HG03175 (cell line): ENCODE results near the gene UNK.
"Not testable (repeated sequence)": the region's sequence is repeated elsewhere in the genome, so short reads cannot be mapped to it uniquely, and the experiment has no call there.

Experiments used
- ATAC-seq: cut with Tn5 transposase; IDR thresholded peaks from one replicate; pipeline ENCODE4 v1.9.1; 2021; ENCODE audit warnings: mild to moderate bottlenecking, moderate library complexity; ENCODE audit not compliant: unreplicated experiment

Gene UNK

DNA sequence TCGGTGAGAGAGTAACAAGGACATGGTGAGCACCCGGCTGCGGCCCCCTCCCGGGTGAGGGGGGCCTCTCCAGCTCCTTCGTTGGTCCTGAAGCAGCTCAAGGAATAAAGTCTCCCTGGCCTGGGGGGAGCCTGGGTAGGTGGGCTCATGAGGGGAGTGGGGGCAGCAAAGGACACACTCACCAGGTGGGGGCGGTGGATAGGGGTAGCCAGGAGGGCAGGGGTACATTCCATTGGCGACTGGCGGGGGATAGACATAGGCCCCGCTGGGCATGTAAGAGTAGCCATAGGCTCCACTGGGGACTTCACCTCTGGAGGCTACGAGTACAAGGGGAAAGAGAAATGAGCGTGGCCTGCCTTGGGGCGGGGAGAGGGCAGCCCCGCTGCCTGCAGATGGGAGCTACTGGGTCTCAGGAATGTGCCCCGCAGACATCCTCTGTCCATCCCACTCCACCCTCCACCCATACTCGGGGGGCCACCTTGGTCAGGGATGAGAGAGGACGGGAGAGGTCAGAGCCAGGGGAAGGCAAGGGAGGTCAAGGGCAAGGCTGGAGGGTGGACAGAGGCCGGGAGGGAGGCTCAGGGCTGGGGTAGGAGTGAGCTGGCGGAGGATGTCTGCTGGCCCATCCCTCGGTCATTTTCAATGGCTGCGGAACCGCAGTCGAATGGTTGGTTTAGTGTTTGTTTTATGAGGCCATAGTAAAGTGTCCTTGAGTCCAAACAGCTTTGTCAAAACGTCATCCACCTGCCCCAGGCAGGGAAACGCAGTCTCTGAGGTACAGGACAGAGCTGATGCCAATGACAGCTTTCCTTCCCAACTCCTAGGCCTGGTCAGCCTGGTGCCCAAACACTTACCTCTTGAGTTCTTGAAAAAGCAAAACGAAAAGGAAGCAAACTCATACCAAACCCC, 63.3 kb downstream of the UNK start:
- no peak for ATAC-seq

DNA sequence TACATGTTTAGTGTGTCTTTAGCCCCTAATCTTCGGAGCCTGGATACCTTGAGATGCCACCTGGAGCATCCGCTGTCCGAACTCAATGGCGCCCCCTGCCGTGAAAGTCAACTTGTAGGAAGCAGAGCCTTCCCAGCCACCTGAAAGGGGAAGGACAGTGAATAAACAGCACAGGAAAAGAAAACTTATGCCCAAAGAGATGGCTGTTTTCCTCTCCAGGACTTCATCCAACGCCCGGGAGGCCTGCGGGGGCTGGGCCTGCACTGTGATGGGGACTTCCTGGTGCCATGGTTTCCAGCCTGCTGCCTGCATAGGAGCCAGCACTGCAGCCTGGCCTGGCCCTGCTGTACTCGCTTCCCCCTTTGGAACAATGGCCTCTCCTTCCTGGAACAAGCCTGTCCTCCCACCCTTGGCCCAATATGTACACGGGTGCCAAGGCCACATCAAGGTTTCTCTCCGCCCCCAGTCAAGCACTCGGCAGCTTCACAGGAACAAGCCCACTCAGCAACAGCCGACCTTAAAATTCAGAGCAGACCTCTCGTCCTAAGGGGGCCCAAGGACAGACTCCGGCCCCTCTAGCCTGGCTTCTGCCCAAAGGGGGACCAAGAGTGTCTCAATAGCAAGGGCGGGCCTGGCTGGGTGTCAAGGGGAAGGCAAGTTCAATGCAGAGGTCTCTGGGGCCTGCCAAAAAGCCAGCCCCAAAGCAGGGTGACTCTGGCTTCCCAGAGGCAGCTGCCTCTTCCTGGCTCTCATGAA, 64.1 kb downstream of the UNK start:
- ATAC-seq: no peak

DNA sequence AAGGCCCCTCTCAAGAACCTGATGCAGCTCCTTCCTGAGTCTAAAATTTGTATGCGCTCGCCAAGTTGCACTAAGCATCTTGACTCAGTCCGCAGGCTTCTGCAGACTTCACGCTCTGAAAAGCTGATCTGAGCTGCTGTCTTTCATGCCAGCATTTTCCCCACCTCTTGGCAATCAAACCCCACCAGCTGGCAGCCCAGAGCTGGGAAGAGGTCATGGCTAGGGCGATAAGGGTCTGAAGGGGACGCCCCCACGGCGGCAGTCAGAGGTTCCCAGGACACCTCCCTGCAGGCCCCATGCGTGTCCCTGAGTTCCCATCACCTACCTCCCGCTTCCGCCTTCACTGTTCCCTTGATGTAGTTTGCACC, 64.7 kb downstream of the UNK start:
- ATAC-seq: no peak

DNA sequence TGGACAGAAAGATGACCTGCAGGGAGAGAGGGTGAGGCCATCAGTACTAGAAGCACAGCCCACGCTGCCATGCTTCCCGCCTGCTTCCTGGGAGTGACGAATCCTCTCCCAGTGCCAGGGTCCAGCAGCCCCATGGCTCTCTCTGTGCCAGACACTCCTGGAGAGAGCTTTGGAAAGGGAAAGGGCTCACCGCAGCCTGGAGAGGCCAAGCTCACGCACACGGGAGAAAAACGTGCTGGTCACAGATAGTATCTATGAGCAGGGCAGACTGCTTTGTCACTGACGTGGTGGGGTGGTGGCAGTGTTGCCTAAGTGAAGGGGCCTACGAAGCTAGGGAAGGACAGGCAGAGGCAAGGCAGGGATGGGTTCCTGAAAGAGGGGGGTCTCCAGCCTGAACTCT, 65.1 kb downstream of the UNK start:
- no peak for ATAC-seq

DNA sequence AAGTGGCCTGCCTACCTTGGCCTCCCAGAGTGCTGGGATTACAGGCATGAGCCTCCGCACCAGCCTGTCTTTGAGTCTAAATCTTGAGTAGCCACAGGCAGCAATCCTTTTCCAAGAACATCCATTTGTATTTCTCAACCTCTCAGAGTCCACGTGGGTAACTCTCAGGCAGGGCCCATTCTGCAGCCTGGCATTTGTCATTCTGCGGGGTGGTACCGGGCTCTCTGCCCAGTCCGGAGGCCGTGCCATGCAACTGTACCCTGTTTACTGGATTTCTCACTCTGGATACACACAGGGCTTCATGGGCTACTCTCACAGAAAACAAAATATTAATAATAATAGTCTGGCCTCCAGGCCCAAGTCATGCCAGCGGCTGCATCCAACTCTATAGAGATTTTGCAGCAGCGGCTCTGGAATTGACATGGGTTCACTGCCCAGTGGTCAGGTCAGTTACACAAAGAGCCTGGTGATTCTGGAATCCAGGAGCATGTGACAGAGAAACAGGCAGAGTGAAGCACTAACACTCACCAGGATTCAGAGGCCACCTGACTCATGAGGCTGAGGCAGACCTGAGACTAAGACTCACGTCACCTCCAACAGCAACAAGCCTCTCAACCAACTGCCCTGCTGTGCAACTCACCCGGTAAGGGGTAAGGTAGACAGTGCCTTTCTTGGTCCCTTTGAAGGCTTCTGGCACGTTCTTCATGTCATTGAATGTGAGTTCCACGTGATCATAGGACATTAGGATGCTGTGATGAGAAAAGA, 66.5 kb downstream of the UNK start:
- ATAC-seq: no peak

DNA sequence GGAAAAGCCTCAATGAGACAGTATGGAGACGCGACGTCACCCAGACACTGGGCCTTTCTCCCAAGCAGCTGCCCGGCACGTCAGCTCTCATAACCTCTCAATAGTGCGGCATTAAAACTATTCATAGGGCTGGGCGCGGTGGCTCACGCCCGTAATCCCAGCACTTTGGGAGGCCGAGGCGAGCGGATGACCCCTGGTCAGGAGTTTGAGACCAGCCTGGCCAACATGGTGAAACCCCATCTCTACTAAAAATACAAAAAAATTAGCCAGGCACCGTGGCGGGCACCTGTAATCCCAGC, 67.0 kb downstream of the UNK start:
- ATAC-seq: not testable (repeated sequence)

DNA sequence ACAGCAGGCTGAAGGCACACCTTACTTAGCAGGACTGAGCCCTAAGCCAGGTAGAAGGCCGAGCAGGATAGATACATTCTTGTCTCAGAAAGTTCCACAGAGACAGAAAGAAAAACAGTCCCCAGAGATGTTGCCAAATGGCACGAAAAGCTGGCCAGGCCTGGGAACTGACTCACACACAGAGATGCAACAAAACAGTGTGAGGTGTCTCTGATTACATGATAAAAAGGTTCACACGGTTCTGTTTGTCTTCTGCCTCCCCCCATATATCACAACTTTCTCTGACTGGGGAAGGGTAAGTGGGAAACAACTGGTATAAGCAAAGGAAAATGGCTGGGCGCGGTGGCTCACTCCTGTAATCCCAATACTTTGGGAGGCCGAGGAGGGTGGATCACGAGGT, 68.8 kb downstream of the UNK start:
- ATAC-seq: no peak

DNA sequence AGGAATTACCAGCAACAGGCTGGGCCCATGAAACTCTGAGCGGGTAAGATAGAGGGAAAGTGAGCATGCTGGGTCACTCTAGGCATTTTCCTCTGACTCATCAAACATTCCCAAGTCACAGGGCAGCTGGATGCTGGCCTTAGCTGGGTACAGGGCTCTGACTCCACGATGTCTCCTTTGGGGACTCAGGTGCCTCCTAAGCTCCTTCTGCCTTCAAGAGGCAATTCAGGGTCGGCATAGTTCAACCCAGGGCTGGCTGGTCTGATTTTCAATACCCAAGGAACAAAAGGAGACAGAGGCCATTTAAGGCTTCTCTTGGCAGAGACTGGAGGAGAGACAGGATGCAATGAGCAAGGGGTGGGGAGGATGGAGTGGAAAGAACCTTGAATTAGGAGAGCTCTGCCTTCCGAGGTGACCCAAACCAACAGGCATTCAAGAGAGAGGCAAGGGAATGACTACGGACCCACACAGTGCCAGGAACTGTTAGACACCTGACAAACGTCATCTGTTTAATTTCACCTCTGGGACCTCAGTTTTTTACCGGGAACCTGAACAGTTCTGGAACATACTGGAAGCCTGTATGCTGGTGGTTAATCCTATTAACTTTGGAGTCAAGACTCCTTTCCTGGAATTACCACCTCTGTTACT, 69.6 kb downstream of the UNK start:
- no peak for ATAC-seq

DNA sequence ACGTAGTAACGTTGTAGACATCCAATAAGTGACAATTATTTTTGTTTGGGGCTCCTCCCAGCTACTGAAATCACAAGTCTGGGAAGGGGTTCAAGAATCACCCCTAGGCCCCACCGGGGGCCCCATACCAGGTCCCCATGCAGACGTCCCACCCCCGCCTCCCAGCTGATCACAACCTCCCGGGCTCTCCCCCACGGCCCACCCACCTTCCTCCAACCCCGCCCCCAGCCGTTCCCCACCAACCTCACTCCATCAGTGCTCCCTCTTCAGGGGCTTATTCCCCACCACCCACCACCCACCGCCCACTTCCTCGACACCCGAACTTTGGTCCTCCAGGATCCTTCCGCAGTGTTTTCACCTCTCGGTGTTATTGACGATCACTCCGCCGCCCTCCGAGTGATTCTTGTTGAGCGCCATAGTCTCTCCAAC, 70.3 kb downstream of the UNK start:
- no peak for ATAC-seq

DNA sequence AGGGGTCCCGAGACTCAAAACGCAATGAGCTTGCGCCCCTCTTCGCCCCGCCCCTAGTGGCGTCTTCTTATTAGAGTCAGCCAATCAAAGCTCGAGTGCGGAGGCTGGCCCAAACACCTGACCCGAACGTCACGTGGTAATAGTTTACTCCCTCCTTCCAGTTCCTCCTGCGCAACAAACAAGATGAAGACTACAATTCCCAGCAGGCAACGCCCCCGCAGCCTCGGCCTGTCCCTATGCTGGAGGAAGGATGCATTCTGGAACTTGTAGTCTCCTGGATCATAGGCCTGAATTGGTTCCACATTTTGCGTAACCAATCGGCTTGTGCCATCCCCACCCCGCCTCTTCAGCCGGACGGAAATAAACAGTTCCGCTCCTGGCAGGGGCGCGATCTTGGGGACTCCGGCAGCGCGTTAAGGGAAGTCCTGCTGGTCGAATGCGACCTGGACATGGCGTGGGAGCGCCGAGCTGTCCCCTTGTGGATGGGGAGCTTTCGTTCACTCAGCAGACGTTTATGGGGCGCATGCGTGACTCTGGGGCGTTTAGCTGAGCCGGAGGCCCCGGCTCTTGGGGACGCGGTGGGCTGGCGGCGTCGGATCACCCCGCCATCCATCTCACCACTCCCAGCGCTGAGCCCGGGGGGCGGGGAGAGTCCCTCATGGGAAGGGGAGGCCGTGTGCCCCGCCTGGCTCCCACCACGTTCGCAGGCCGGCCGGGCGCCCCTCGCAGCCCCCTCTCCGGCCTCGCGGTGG, 70.9 kb downstream of the UNK start, which contains the start of gene WBP2:
TSS of gene WBP2 (minus strand) at position 26 of the 752 bp plus-strand sequence. CDS start 38 bp downstream, outside the sequence.
- ATAC-seq: peak; percentile 87

DNA sequence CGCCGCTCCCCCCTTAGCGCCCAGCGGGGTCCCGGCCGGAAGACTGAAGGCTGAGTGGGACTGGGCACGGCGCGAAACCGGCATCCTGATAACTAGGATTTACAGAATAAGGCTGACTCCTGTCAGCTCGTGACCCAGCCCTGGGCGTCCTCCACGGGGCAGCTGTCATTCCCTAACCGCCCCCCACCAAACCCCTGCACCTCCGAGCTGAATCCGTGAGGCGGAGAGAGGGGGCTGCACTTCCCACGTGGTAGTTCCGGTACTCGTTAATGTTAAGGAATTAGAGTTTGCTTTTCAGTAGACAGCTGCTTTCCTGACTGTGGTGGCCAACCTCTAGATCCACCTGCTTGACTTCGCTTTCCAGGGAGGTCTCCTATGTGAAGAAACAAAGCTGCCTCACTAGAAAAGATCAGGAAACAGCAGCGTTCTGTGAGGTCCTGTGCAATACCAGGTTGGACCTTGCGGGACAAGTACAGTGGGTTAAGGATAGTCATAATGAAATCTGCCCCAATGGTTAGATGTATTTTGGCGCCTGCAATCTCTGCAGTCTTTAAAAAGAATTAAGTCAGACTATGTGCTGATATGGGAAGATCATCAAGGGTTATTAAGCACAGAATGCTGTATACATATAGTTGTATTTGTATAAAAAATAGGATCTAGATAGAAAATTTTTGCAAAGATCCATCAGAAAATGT, 71.6 kb downstream of the UNK start:
- no peak for ATAC-seq

DNA sequence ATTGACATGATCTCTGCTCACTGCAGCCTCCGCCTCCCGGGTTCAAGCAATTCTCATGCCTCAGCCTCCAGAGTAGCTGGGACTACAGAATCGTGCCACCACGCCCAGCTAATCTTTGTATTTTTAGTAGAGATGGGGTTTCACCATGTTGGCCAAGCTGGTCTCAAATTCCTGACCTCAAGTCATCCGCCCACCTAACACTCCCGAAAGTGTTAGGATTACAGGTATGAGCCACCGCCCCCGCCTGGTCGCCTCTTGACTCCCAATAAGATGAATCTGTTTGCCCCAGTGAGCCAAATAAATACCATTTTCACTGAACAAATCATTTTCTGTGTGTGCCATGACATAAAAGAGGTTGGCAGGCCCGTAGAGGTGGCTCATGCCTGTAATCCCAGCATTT, 74.8 kb downstream of the UNK start:
- ATAC-seq: not testable (repeated sequence)

DNA sequence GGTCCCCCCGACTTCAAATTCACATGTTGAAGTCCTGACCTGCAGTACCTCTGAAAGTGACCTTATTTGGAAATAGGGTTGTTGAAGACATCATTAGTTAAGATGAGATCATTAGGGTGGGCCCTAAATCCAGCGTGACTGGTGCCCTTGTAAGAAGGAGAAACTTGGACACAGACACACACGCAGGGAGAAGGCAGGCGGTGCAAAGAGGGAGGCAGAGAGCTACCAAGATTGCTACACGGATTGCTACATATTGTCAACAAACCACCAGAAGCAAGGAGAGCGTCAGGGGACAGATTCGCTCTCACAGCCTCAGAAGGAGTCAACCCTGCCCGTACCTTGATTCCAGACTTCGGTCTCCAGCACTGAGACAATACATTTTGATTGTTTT, 77.3 kb downstream of the UNK start:
- no peak for ATAC-seq

DNA sequence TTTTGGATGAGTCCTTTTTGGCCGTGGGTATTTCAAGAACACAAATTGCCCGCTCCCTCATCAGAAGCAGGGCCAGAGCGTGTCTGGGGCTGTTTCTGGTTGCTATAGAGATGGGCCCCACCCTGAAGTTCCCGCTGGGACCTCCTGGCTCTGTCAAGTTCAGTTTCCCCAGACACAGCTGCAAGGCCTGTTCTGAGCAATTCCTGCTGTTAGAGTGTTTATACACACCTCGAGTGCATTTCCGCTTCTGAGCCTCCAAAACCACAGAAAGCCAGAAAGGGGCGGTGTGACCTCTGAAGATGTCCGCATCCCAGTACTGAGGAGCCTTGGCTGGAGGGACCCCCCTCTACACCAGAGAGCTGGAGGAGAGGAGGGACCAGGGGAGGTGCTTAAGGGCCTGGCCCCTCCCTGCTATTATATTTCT, 79.9 kb downstream of the UNK start:
- peak; percentile 85 for ATAC-seq

DNA sequence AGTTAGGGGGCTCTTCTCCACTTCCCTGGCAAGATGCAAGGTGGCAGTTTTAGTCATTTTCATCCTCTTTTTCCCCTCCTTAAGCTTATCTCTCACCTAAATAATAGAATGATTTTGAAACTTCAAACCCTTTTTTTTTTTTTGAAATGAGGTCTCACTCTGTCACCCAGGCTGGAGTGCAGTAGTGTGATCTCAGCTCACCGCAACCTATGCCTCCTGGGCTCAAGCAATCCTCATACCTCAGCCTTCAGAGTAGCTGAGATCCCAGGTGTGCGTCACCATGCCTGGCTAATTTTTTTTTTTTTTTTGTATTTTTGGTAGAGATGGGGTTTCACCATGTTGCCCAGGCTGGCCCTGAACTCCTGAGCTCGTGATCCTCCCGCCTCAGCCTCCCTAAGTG, 80.3 kb downstream of the UNK start:
- peak; percentile 17 for ATAC-seq

DNA sequence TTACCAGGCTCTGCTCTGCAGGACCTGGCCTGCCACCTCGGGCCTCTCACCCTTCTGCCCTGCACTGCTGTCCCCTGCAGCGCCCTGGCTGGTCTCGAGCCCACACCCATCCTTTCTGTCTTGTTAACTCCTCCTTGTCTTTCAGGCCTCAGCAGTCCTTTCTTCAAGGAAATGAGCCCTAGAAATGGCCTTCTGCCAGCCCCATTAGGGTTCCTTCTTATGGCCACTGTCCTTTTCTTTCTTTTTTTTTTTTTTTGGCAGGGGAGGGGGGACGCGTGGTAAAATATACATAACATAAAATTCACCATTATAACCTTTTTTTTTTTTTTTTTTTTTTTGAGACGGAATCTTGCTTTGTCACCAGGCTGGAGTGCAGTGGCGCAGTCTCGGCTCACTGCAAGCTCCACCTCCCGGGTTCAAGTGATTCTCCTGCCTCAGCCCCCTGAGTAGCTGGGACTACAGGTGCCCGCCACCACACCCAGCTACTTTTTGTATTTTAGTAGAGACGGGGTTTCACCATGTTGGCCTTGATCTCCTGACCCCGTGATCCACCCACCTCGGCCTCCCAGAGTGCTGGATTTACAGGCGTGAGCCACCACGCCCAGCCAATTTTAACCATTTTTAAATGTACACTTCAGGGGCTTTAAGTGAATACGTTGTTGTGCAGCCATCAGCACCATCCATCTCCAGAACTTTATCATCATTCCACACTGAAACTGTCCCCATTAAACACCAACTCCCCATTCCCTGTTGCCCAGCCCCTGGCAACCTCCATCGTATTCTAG, 81.0 kb downstream of the UNK start:
- ATAC-seq: not testable (repeated sequence)

DNA sequence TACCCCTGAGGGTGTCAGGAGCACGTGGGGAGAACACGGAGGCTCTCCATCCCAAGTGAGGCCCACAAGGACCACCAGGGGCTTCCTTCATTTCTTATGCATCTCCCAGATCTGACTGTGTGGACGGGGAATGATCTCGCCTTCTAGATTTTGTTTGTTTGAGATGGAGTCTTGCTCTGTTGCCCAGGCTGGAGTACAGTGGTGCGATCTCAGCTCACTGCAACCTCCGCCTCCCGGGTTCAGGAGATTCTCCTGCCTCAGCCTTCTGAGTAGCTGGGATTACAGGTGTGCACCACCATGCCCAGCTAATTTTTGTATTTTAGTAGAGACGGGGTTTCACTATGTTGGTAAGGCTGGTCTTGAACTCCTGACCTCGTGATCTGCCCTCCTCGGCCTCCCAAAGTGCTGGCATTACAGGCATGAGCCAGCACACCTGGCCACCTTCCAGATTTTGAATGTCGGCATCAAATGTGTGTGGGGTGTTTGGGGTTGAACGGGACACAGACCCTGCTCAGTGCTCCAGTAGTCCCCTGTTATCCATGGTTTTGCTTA, 84.2 kb downstream of the UNK start:
- not testable (repeated sequence) for ATAC-seq

DNA sequence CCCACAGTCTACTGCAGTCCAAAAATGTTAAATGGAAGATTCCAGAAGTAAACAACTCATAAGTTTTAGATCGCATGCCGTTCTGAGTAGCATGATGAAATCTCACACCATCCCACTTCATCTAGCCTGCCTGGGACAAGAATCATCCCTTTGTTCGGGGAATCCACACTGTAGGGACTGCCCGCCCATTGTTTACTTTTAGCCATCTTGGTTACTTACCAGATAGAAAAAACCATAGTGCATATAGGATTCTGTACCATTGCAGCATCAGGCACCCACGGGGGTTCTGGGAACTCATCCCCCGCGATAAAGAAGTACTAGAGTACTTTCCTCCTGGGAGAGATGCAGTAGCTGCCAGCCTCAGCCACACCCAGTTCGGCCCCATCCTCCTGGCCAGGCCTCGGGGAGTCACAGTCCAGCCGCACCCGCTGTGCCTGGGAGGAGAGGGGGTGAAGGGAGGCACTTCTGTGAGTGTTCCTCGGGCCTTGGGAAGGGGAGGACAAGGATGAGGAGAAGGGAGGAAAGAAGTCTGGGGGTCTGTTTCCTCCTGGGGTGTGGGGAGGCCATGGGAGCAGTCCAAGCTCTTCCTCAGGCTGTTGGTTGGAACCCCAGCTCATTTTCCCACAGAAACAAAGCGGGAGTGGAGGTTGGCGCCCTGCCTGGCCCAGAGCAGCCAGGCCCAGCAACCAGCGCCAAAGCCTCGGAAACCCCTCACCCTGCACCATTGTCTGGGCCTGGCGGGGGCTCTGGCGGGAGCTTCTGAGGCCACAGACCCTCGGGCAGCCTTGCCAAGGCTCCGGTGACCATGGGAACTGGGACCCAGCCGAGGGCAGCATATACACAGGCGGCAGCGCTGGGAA, 84.9 kb downstream of the UNK start:
- ATAC-seq: no peak
